GM12878 (cell line): ENCODE results near the gene NBPF9. TPM values are rescaled to one million over a fixed set of nuclear protein-coding genes. Genes with fewer than 3 reads are reported as not detected.
"Not testable (repeated sequence)": the region's sequence is repeated elsewhere in the genome, so short reads cannot be mapped to it uniquely, and the experiment has no call there.

Source experiments
- ATAC-seq: fragments of 200-7000 bp; cut with Tn5 transposase; 3 replicates; pipeline ENCODE4 v1.9.1; 2020; ENCODE audit warnings: mild to moderate bottlenecking, moderate library complexity
- BruUV-seq: library from RNA; stranded (reverse); fragments of 400-500 nt; replicated peaks from 2 replicates; lab custom pipeline; 2021; lab: Mats Ljungman, UMichigan
- CTCF ChIA-PET: fragments of 300-600 bp; sonication (Branson Sonifier 250); formaldehyde crosslinking; extraction: SDS; loops from one replicate; lab custom pipeline; 2021; ENCODE audit warnings: inconsistent platforms; lab: Yijun Ruan, JAX
- POLR2A ChIA-PET: fragments of 350-600 bp; formaldehyde crosslinking; extraction: SDS; loops from one replicate; lab custom pipeline; 2021; ENCODE audit warnings: inconsistent platforms; lab: Charles Lee
- RAD21 ChIA-PET: fragments of 300-600 bp; sonication (Branson Sonifier 250); formaldehyde crosslinking; loops from one replicate; lab custom pipeline; 2023; ENCODE audit warnings: antibody characterized with exemption; ENCODE audit not compliant: unreplicated experiment; lab: Charles Lee
- SMC1A ChIA-PET: fragments of 300-600 bp; sonication (Branson Sonifier 250); formaldehyde crosslinking; loops from one replicate; lab custom pipeline; 2023; ENCODE audit not compliant: unreplicated experiment, uncharacterized antibody; lab: Charles Lee
- DNase-seq: peaks from one replicate; pipeline ENCODE4 v3.0.0-alpha.2; 2011; ENCODE audit warnings: low read depth, low spot score
- FAIRE-seq: peaks from 3 replicates; lab custom pipeline; 2011; peaks lifted over from hg19 to GRCh38; lab: Jason Lieb, UNC
- H2AFZ ChIP-seq: 2 replicates; pipeline ENCODE4 v1.6.0; 2011; ENCODE audit warnings: low read depth, low read length, control low read depth; ENCODE audit not compliant: control insufficient read depth
- H3K27ac ChIP-seq: 2 replicates; pipeline ENCODE4 v1.5.1; 2011; ENCODE audit warnings: control low read depth; ENCODE audit not compliant: control insufficient read depth, insufficient read depth
- H3K27me3 ChIP-seq, 2 experiments: replicated peaks in 1 of 2; 2 replicates each; pipeline versions ENCODE4 v1.6.0 to v1.6.1; 2011; ENCODE audit warnings: low read length in 1 of 2; ENCODE audit not compliant: control insufficient read depth in 2 of 2, insufficient read depth in 2 of 2
- H3K36me3 ChIP-seq, 2 experiments: 2 replicates each; pipeline ENCODE4 v1.5.1; 2011; ENCODE audit warnings: low read length in 1 of 2; ENCODE audit not compliant: control insufficient read depth in 2 of 2, insufficient read depth in 2 of 2
- H3K4me1 ChIP-seq: 2 replicates; pipeline ENCODE4 v1.6.1; 2011; ENCODE audit warnings: mild to moderate bottlenecking, low read length, moderate library complexity, mixed read lengths; ENCODE audit not compliant: control insufficient read depth, insufficient read depth
- H3K4me2 ChIP-seq: 2 replicates; pipeline ENCODE4 v1.6.0; 2011; ENCODE audit warnings: control low read depth; ENCODE audit not compliant: control insufficient read depth, insufficient read depth
- H3K4me3 ChIP-seq: fragments of 200-600 bp; sonication (generic); 2 replicates; pipeline ENCODE4 v1.5.1; 2016
- H3K79me2 ChIP-seq: 2 replicates; pipeline ENCODE4 v1.6.0; 2011; ENCODE audit warnings: low read length; ENCODE audit not compliant: control insufficient read depth, insufficient read depth
- H3K9ac ChIP-seq: 2 replicates; pipeline ENCODE4 v1.8.0; 2011; ENCODE audit warnings: low read length, control low read depth, mixed read lengths; ENCODE audit not compliant: control insufficient read depth, insufficient read depth
- H3K9me3 ChIP-seq: replicated peaks from 3 replicates; pipeline ENCODE4 v1.5.1; 2011; ENCODE audit warnings: mild to moderate bottlenecking, low read length; ENCODE audit not compliant: control insufficient read depth, insufficient read depth
- H4K20me1 ChIP-seq: 2 replicates; pipeline ENCODE4 v1.6.0; 2011; ENCODE audit not compliant: control insufficient read depth, insufficient read depth
- WGBS: methylation state at CpG from one replicate; pipeline ENCODE4 v1.1.6; 2016; ENCODE audit warnings: low lambda C conversion rate; ENCODE audit not compliant: insufficient replicate concordance, insufficient coverage; ENCODE audit errors: missing lambda C conversion rate; 5-methylcytosine and 5-hydroxymethylcytosine counted together
- in situ Hi-C: fragments of 300-500 bp; cut with MboI; formaldehyde crosslinking; loops from 9 replicates; pipeline ENCODE4 v1.14.3; 2018; ENCODE audit warnings: mixed read lengths
- intact Hi-C: fragments of 100-400 bp; cut with micrococcal nuclease; formaldehyde crosslinking; loops from one replicate; pipeline ENCODE4 v1.14.2; 2022; ENCODE audit not compliant: unreplicated experiment
- polyA plus RNA-seq, 11 experiments: library from polyadenylated mRNA; depleted of rRNA in 4 of 11; unstranded in 6 of 11; stranded (reverse) in 5 of 11; fragments of >200 nt; fragmentation: Nextera tagmentation in 4 of 11; fragmentation: Illumina TruSeq in 1 of 11; extraction: Ambion mirVana in 4 of 11; extraction: Trizol in 1 of 11; gene quantifications; 1 replicate in 1 of 11; 2 replicates in 10 of 11; pipeline versions ENCODE4 v1.2.1 to v1.2.3, GENCODE V29; 2011 to 2016; ENCODE audit warnings: inconsistent platforms in 2 of 11, missing spikeins in 2 of 11, low read depth in 1 of 11
- total RNA-seq, 4 experiments: library from RNA; depleted of rRNA in 3 of 4; stranded (reverse); fragments of >200 nt in 3 of 4; fragmentation: Illumina TruSeq in 1 of 4; extraction: Trizol in 1 of 4; gene quantifications; 2 replicates each; pipeline versions ENCODE4 v1.2.1 to v1.2.3, GENCODE V29; 2013 to 2021

Gene NBPF9
- total and polyA plus RNA-seq, 10 of the 15 experiments (the other 5 are each of a cell fraction or from before 2014, with no cell fraction given): 2.0 to 16.7 (median 10.3) TPM

- H3K27me3 ChIP-seq, H3K9ac ChIP-seq, DNase-seq, intact Hi-C loops, CTCF ChIA-PET, H3K4me3 ChIP-seq, in situ Hi-C loops, SMC1A ChIA-PET, H3K4me1 ChIP-seq, H3K36me3 ChIP-seq, POLR2A ChIA-PET, RAD21 ChIA-PET, H3K79me2 ChIP-seq, BruUV-seq, H3K4me2 ChIP-seq, FAIRE-seq, H2AFZ ChIP-seq, H3K9me3 ChIP-seq, H4K20me1 ChIP-seq, H3K27ac ChIP-seq: not testable (repeated sequence)
- peak; percentile 61 for ATAC-seq
- 4% methylated on average over 9 of the region's 15 CpGs for WGBS
Measured at GRCh38 chr1:149123948-149124926, 20.9 kb upstream of the NBPF9 start.

- DNase-seq, H3K79me2 ChIP-seq, H3K27ac ChIP-seq, intact Hi-C loops, H3K4me1 ChIP-seq, H3K9me3 ChIP-seq, H4K20me1 ChIP-seq, in situ Hi-C loops, H3K27me3 ChIP-seq, H2AFZ ChIP-seq, H3K4me2 ChIP-seq, RAD21 ChIA-PET, H3K36me3 ChIP-seq, H3K9ac ChIP-seq, SMC1A ChIA-PET, FAIRE-seq, POLR2A ChIA-PET, ATAC-seq, CTCF ChIA-PET, H3K4me3 ChIP-seq, BruUV-seq: not testable (repeated sequence)
- WGBS: 18% methylated on average over 1 of the region's 3 CpGs
Measured at GRCh38 chr1:149112828-149113227, 9.5 kb upstream of the NBPF9 start.

- intact Hi-C loops, in situ Hi-C loops, H4K20me1 ChIP-seq, H3K9ac ChIP-seq, SMC1A ChIA-PET, FAIRE-seq, H3K36me3 ChIP-seq, H3K27ac ChIP-seq, H2AFZ ChIP-seq, H3K27me3 ChIP-seq, H3K9me3 ChIP-seq, H3K4me2 ChIP-seq, H3K4me1 ChIP-seq, H3K4me3 ChIP-seq, H3K79me2 ChIP-seq, DNase-seq, CTCF ChIA-PET, RAD21 ChIA-PET, ATAC-seq, BruUV-seq, POLR2A ChIA-PET: not testable (repeated sequence)
- 0% methylated on average over 1 of the region's 2 CpGs for WGBS
Measured at GRCh38 chr1:149110343-149110742, 7.0 kb upstream of the NBPF9 start.

GRCh38 chr1:149102574-149102973 is 777 bp downstream of the NBPF9 start:
- ATAC-seq: peak; percentile 83
- intact Hi-C loops, H2AFZ ChIP-seq, DNase-seq, H3K79me2 ChIP-seq, in situ Hi-C loops, RAD21 ChIA-PET, POLR2A ChIA-PET, FAIRE-seq, H3K9me3 ChIP-seq, H3K27me3 ChIP-seq, H4K20me1 ChIP-seq, H3K4me1 ChIP-seq, H3K36me3 ChIP-seq, CTCF ChIA-PET, H3K27ac ChIP-seq, H3K4me2 ChIP-seq, SMC1A ChIA-PET, H3K4me3 ChIP-seq, H3K9ac ChIP-seq: not testable (repeated sequence)
- WGBS: 0% methylated on average over 8 of the region's 16 CpGs
- BruUV-seq: TSS peak; percentile 67
